Hepatocyte (in vitro differentiated cells): ENCODE results near the gene S100A16. TPM values are rescaled to one million over a fixed set of nuclear protein-coding genes. Genes with fewer than 3 reads are reported as not detected.

Experiments used
- DNase-seq: peaks from one replicate; pipeline ENCODE4 v3.0.0-alpha.2; 2016; ENCODE audit warnings: low spot score
- H2AFZ ChIP-seq: fragments of 200-600 bp; sonication (generic); 2 replicates; pipeline ENCODE4 v1.6.0; 2016; ENCODE audit warnings: antibody characterized with exemption, mild to moderate bottlenecking
- H3K27ac ChIP-seq: fragments of 200-600 bp; sonication (generic); 2 replicates; pipeline ENCODE4 v1.5.1; 2016; ENCODE audit warnings: mild to moderate bottlenecking
- H3K27me3 ChIP-seq: fragments of 200-600 bp; sonication (generic); 2 replicates; pipeline ENCODE4 v1.6.1; 2016
- H3K36me3 ChIP-seq: fragments of 200-600 bp; sonication (generic); replicated peaks from 2 replicates; pipeline ENCODE4 v1.5.1; 2016; ENCODE audit warnings: low read depth; ENCODE audit not compliant: insufficient read depth
- H3K4me1 ChIP-seq: fragments of 200-600 bp; sonication (generic); 2 replicates; pipeline ENCODE4 v1.5.1; 2016; ENCODE audit warnings: mild to moderate bottlenecking, moderate library complexity; ENCODE audit not compliant: insufficient read depth
- H3K4me2 ChIP-seq: fragments of 200-600 bp; sonication (generic); 2 replicates; pipeline ENCODE4 v1.6.0; 2016
- H3K4me3 ChIP-seq: fragments of 200-600 bp; sonication (generic); 2 replicates; pipeline ENCODE4 v1.5.1; 2016; ENCODE audit warnings: mild to moderate bottlenecking
- H3K79me2 ChIP-seq: fragments of 200-600 bp; sonication (generic); 2 replicates; pipeline ENCODE4 v1.6.0; 2017; ENCODE audit warnings: mild to moderate bottlenecking
- H3K9me2 ChIP-seq: fragments of 200-600 bp; sonication (generic); replicated peaks from 2 replicates; pipeline ENCODE4 v1.6.0; 2017; ENCODE audit warnings: mild to moderate bottlenecking; ENCODE audit not compliant: insufficient read depth
- H3K9me3 ChIP-seq: fragments of 200-600 bp; sonication (generic); 2 replicates; pipeline ENCODE4 v1.5.1; 2016; ENCODE audit warnings: low read depth, mild to moderate bottlenecking
- H4K20me1 ChIP-seq: fragments of 200-600 bp; sonication (generic); 2 replicates; pipeline ENCODE4 v1.6.0; 2016; ENCODE audit warnings: mild to moderate bottlenecking; ENCODE audit not compliant: insufficient read depth, poor library complexity, severe bottlenecking
- CTCF ChIP-seq: fragments of 200-600 bp; sonication (generic); IDR thresholded peaks from 2 replicates; pipeline ENCODE4 v1.5.1; 2016; ENCODE audit warnings: antibody characterized with exemption, mild to moderate bottlenecking; ENCODE audit not compliant: poor library complexity
- EZH2 ChIP-seq: fragments of 200-600 bp; sonication (generic); IDR thresholded peaks from 2 replicates; pipeline ENCODE4 v1.6.1; 2016; ENCODE audit warnings: antibody characterized with exemption, mild to moderate bottlenecking, borderline replicate concordance
- EZH2phosphoT487 ChIP-seq: fragments of 200-600 bp; sonication (generic); IDR thresholded peaks from one replicate; pipeline ENCODE4 v1.6.1; 2018; ENCODE audit warnings: antibody characterized with exemption, mild to moderate bottlenecking, low read depth, moderate library complexity; ENCODE audit not compliant: unreplicated experiment, severe bottlenecking
- WGBS: methylation state at CpG from one replicate; pipeline ENCODE4 v1.1.6; 2016; ENCODE audit warnings: low lambda C conversion rate; ENCODE audit errors: missing lambda C conversion rate; 5-methylcytosine and 5-hydroxymethylcytosine counted together
- polyA plus RNA-seq: library from polyadenylated mRNA; unstranded; fragments of >200 nt; fragmentation: Nextera tagmentation; extraction: Ambion mirVana; gene quantifications from 2 replicates; pipeline ENCODE4 v1.2.1, GENCODE V29; 2016
- total RNA-seq: library from RNA; depleted of rRNA; stranded (reverse); fragments of >200 nt; gene quantifications from 2 replicates; pipeline ENCODE4 v1.2.3, GENCODE V29; 2014

Gene S100A16
- total and polyA plus RNA-seq, 2 experiments from 2014 or later = 103 to 155 TPM

- WGBS = 95% methylated on average over 5 of the region's 5 CpGs
- Histone ChIP-seq H3K27ac (no peak overlapping the region), H3K36me3 (peaks cover 11% of the 10 kb centered on the region), H2AFZ (no peak overlapping the region), H3K4me2 (no peak overlapping the region), H3K79me2 (peaks cover 15% of the 10 kb centered on the region), H3K27me3 (no peaks in the 10 kb centered on the region), H4K20me1 (peaks cover 4% of the 10 kb centered on the region), H3K9me2 (no peaks in the 10 kb centered on the region), H3K4me3 (no peak overlapping the region), H3K4me1 (peaks cover 8% of the 10 kb centered on the region), H3K9me3 (no peaks in the 10 kb centered on the region)
- no peak for TF ChIP-seq CTCF
- DNase-seq = no peak
These were observed 33.9 kb upstream of the S100A16 start for GRCh38 chr1:153646672-153647345.

- Histone ChIP-seq H3K4me3 (no peak overlapping the region), H3K4me2 (no peak overlapping the region), H3K9me2 (no peaks in the 10 kb centered on the region), H3K79me2 (peaks cover 44% of the 10 kb centered on the region), H2AFZ (no peak overlapping the region), H3K4me1 (peaks cover 11% of the 10 kb centered on the region), H3K27ac (peak overlapping the region; percentile 39), H3K27me3 (no peaks in the 10 kb centered on the region), H3K36me3 (peaks cover 19% of the 10 kb centered on the region), H3K9me3 (no peaks in the 10 kb centered on the region), H4K20me1 (peaks cover 14% of the 10 kb centered on the region)
- no peak for TF ChIP-seq EZH2phosphoT487
- TF ChIP-seq EZH2 = no peak
- TF ChIP-seq CTCF = no peak
- DNase-seq = no peak
These were observed 30.9 kb upstream of the S100A16 start for GRCh38 chr1:153643816-153644215.

- no peak for TF ChIP-seq EZH2
- TF ChIP-seq EZH2phosphoT487 = no peak
- no peak for TF ChIP-seq CTCF
- Histone ChIP-seq H3K4me1 (peaks cover 11% of the 10 kb centered on the region), H3K36me3 (peaks cover 19% of the 10 kb centered on the region), H3K27ac (no peak overlapping the region), H3K9me2 (no peaks in the 10 kb centered on the region), H3K9me3 (no peaks in the 10 kb centered on the region), H2AFZ (no peak overlapping the region), H3K4me3 (no peak overlapping the region), H3K79me2 (peaks cover 52% of the 10 kb centered on the region), H4K20me1 (peaks cover 19% of the 10 kb centered on the region), H3K4me2 (no peak overlapping the region), H3K27me3 (no peaks in the 10 kb centered on the region)
- 89% methylated on average over 11 of the region's 11 CpGs for WGBS
- DNase-seq = no peak
These were observed 30.2 kb upstream of the S100A16 start for GRCh38 chr1:153643100-153643499.

- WGBS = 92% methylated on average over 11 of the region's 11 CpGs
- no peak overlapping the region for H3K27ac ChIP-seq
- H3K4me3 ChIP-seq = no peak overlapping the region
- H3K9me2 ChIP-seq = no peaks in the 10 kb centered on the region
- no peak overlapping the region for H2AFZ ChIP-seq
- no peak for DNase-seq
- peaks cover 19% of the 10 kb centered on the region for H3K36me3 ChIP-seq
- H3K9me3 ChIP-seq = no peaks in the 10 kb centered on the region
- H3K4me1 ChIP-seq = peaks cover 11% of the 10 kb centered on the region
- H4K20me1 ChIP-seq = peaks cover 25% of the 10 kb centered on the region
- H3K4me2 ChIP-seq = no peak overlapping the region
- TF ChIP-seq CTCF (no peak), EZH2 (no peak), EZH2phosphoT487 (no peak)
- H3K79me2 ChIP-seq = peaks cover 61% of the 10 kb centered on the region
- no peaks in the 10 kb centered on the region for H3K27me3 ChIP-seq
These were observed 29.2 kb upstream of the S100A16 start for GRCh38 chr1:153642161-153642560.
